HEK293 (cell line): ENCODE results near the gene MAN2A2.

ENCODE experiments used
- CTCF ChIP-seq: fragments of 450-650 bp; formaldehyde crosslinking; IDR thresholded peaks from 2 replicates; pipeline ENCODE4 v1.5.1; 2016; ENCODE audit warnings: missing biosample characterization, missing genetic modification characterization
- GLIS2 ChIP-seq: fragments of 450-650 bp; formaldehyde crosslinking; IDR thresholded peaks from 2 replicates; pipeline ENCODE4 v1.5.1; 2016; ENCODE audit warnings: missing biosample characterization, missing genetic modification characterization
- PRDM1 ChIP-seq: fragments of 450-650 bp; formaldehyde crosslinking; IDR thresholded peaks from 2 replicates; pipeline ENCODE4; 2016; ENCODE audit warnings: missing biosample characterization, missing genetic modification characterization
- RBAK ChIP-seq: fragments of 450-650 bp; formaldehyde crosslinking; IDR thresholded peaks from 2 replicates; pipeline ENCODE4 v1.5.1; 2016; ENCODE audit warnings: missing biosample characterization, missing genetic modification characterization
- REPIN1 ChIP-seq: fragments of 450-650 bp; formaldehyde crosslinking; IDR thresholded peaks from 2 replicates; pipeline ENCODE4 v1.5.1; 2017; ENCODE audit warnings: missing biosample characterization, missing genetic modification characterization, low read depth
- SP2 ChIP-seq: fragments of 450-650 bp; formaldehyde crosslinking; IDR thresholded peaks from 2 replicates; pipeline ENCODE4 v1.5.1; 2016; ENCODE audit warnings: missing biosample characterization, missing genetic modification characterization
- YY1 ChIP-seq: fragments of 450-650 bp; formaldehyde crosslinking; IDR thresholded peaks from 2 replicates; pipeline ENCODE4 v1.5.1; 2018; ENCODE audit warnings: missing biosample characterization, missing genetic modification characterization
- ZNF138 ChIP-seq: fragments of 450-650 bp; formaldehyde crosslinking; IDR thresholded peaks from 2 replicates; pipeline ENCODE4 v1.5.1; 2016; ENCODE audit warnings: missing biosample characterization, missing genetic modification characterization, borderline replicate concordance
- ZNF274 ChIP-seq, 2 experiments: fragments of 200-500 bp in 1 of 2; fragments of 450-650 bp in 1 of 2; sonication (Bioruptor generic) in 1 of 2; formaldehyde crosslinking in 1 of 2; IDR thresholded peaks; 2 replicates each; pipeline versions ENCODE4 v1.5.1 to v1.6.1; 2014 to 2016; ENCODE audit warnings: borderline replicate concordance in 1 of 2, inconsistent platforms in 1 of 2, low read length in 1 of 2, missing biosample characterization in 1 of 2, missing genetic modification characterization in 1 of 2
- ZNF433 ChIP-seq: fragments of 450-650 bp; formaldehyde crosslinking; IDR thresholded peaks from 2 replicates; pipeline ENCODE4 v1.5.1; 2016; ENCODE audit warnings: missing biosample characterization, missing genetic modification characterization, low read depth
- ZNF704 ChIP-seq: fragments of 450-650 bp; formaldehyde crosslinking; IDR thresholded peaks from 2 replicates; pipeline ENCODE4 v1.5.1; 2016; ENCODE audit warnings: missing biosample characterization, missing genetic modification characterization
- ZNF776 ChIP-seq: fragments of 450-650 bp; formaldehyde crosslinking; IDR thresholded peaks from 2 replicates; pipeline ENCODE4 v1.5.0; 2017; ENCODE audit warnings: missing biosample characterization, missing genetic modification characterization, borderline replicate concordance
- TF ChIP-seq, protein P1 (sequence below): fragments of 450-650 bp; formaldehyde crosslinking; IDR thresholded peaks from 2 replicates; pipeline ENCODE4 v1.5.1; 2016; ENCODE audit warnings: missing biosample characterization, missing genetic modification characterization

GRCh38 chr15:90871139-90871715 lies 31.9 kb upstream of the MAN2A2 start:
- no peak for TF ChIP-seq ZNF704 (tag by site-specific recombination)
- TF ChIP-seq SP2, result 0 out of 2 replicates have a peak, but pooled peaks have one; percentile 31
- no peak for TF ChIP-seq ZNF274 (IDR thresholded peaks at IDR 0.05; ENCODE audit: low read length)
- TF ChIP-seq ZNF274 (tag by site-specific recombination; IDR thresholded peaks at IDR 0.05; ENCODE audit: borderline replicate concordance), result no peak
- no peak for TF ChIP-seq ZNF433 (tag by site-specific recombination)
- TF ChIP-seq CTCF (tag by site-specific recombination), result no peak
- TF ChIP-seq PRDM1 (tag by site-specific recombination), result no peak
- TF ChIP-seq, protein P1, sequence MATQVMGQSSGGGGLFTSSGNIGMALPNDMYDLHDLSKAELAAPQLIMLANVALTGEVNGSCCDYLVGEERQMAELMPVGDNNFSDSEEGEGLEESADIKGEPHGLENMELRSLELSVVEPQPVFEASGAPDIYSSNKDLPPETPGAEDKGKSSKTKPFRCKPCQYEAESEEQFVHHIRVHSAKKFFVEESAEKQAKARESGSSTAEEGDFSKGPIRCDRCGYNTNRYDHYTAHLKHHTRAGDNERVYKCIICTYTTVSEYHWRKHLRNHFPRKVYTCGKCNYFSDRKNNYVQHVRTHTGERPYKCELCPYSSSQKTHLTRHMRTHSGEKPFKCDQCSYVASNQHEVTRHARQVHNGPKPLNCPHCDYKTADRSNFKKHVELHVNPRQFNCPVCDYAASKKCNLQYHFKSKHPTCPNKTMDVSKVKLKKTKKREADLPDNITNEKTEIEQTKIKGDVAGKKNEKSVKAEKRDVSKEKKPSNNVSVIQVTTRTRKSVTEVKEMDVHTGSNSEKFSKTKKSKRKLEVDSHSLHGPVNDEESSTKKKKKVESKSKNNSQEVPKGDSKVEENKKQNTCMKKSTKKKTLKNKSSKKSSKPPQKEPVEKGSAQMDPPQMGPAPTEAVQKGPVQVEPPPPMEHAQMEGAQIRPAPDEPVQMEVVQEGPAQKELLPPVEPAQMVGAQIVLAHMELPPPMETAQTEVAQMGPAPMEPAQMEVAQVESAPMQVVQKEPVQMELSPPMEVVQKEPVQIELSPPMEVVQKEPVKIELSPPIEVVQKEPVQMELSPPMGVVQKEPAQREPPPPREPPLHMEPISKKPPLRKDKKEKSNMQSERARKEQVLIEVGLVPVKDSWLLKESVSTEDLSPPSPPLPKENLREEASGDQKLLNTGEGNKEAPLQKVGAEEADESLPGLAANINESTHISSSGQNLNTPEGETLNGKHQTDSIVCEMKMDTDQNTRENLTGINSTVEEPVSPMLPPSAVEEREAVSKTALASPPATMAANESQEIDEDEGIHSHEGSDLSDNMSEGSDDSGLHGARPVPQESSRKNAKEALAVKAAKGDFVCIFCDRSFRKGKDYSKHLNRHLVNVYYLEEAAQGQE, result no peak
- TF ChIP-seq YY1 (tag by site-specific recombination), result no peak
- no peak; the same call in 1 of the 2 replicates for TF ChIP-seq GLIS2 (tag by site-specific recombination)
- no peak for TF ChIP-seq ZNF138 (tag by site-specific recombination)
- no peak for TF ChIP-seq RBAK (tag by site-specific recombination)
- TF ChIP-seq ZNF776 (tag by site-specific recombination), result no peak
- no peak for TF ChIP-seq REPIN1 (tag by site-specific recombination)
